IMR-90 (cell line): Measurements from ENCODE around the gene POU2F2.

ENCODE experiments used
- NFE2L2 ChIP-seq: fragments of 150-350 bp; IDR thresholded peaks from 2 replicates; pipeline ENCODE4 v1.6.1; 2016; ENCODE audit warnings: low read depth, mild to moderate bottlenecking, low read length
- POLR2A ChIP-seq: IDR thresholded peaks from 2 replicates; pipeline ENCODE4 v1.6.1; 2012; ENCODE audit warnings: mild to moderate bottlenecking, low read depth, low read length
- RAD21 ChIP-seq: IDR thresholded peaks from 2 replicates; pipeline ENCODE4 v1.6.1; 2012; ENCODE audit warnings: low read length, improper control_type of control experiment
- TF ChIP-seq, protein P1 (sequence below): conservative IDR thresholded peaks from 2 replicates; pipeline ENCODE4 v1.5.1; 2012; ENCODE audit warnings: mild to moderate bottlenecking, low read depth, low read length, improper control_type of control experiment

DNA sequence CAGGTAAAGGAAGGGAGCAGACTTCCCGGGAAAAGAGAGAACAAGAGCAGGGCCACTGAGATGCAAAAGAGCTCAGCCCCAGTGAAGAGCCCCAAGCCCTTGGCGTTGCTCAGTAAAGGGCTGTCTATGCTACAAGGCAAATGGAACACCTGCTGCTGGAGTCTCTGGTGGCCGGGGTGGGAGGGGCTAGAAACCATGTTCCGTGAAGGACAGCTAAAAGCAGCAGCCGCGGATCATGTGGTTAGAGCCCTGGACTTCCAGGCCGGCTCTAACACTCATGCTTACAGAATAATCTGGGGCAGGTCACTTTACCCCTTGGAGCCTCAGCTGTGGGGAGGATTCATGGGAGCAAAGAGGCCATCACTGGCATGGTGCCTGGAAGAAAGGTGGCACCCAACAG lies 17.8 kb downstream of the POU2F2 start:
- TF ChIP-seq, protein P1, sequence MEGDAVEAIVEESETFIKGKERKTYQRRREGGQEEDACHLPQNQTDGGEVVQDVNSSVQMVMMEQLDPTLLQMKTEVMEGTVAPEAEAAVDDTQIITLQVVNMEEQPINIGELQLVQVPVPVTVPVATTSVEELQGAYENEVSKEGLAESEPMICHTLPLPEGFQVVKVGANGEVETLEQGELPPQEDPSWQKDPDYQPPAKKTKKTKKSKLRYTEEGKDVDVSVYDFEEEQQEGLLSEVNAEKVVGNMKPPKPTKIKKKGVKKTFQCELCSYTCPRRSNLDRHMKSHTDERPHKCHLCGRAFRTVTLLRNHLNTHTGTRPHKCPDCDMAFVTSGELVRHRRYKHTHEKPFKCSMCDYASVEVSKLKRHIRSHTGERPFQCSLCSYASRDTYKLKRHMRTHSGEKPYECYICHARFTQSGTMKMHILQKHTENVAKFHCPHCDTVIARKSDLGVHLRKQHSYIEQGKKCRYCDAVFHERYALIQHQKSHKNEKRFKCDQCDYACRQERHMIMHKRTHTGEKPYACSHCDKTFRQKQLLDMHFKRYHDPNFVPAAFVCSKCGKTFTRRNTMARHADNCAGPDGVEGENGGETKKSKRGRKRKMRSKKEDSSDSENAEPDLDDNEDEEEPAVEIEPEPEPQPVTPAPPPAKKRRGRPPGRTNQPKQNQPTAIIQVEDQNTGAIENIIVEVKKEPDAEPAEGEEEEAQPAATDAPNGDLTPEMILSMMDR = no peak
- no peak for TF ChIP-seq NFE2L2
- no peak for TF ChIP-seq POLR2A
- no peak for TF ChIP-seq RAD21
